ENCODE measurements around the gene CNKSR3.

The CNKSR3 gene

GRCh38 chr6:154478021-154478700 lies 32.3 kb downstream of the CNKSR3 start:
- no peak overlapping the region for H3K27ac ChIP-seq (ENCODE audit: low read depth, low read length)
- H3K4me3 ChIP-seq (ENCODE audit: low read depth, low read length) = no peak overlapping the region
- peaks cover 12% of the 10 kb centered on the region for H3K4me1 ChIP-seq (ENCODE audit: control insufficient read depth, insufficient read depth, low read length)
- no peaks in the 10 kb centered on the region for H3K27me3 ChIP-seq (ENCODE audit: control insufficient read depth, insufficient read depth, low read length)
- no peaks in the 10 kb centered on the region for H3K9me3 ChIP-seq (ENCODE audit: control insufficient read depth, insufficient read depth, low read depth, low read length)
- H3K36me3 ChIP-seq (ENCODE audit: control insufficient read depth, insufficient read depth, low read length) = no peaks in the 10 kb centered on the region
- no peak overlapping the region for H3K9ac ChIP-seq (ENCODE audit: low read length)

DNA sequence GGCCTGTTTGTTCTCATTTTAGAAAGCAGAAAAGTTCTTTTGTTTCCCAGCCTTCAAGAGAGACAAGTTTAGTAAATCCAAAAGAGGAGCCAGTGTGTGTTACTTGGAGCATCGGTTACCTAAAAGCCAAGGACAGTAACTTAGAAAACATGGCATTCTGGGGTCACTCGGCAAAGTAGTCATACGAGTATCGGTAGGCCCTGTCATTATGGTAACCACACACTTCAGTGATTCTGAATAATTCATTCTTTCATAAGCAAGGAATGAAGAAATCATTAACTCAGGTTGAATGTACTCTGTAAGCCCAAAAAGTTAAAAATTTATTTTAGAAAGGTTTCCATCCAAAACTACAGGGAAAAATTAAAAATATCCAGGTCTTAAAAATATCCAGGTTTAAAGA lies 34.0 kb downstream of the CNKSR3 start:
- Histone ChIP-seq H3K36me3 (ENCODE audit: control insufficient read depth, insufficient read depth, low read length) (no peaks in the 10 kb centered on the region), H3K27me3 (ENCODE audit: control insufficient read depth, insufficient read depth, low read length) (no peaks in the 10 kb centered on the region), H3K9me3 (ENCODE audit: control insufficient read depth, insufficient read depth, low read depth, low read length) (no peaks in the 10 kb centered on the region), H3K27ac (ENCODE audit: low read depth, low read length) (no peak overlapping the region), H3K9ac (ENCODE audit: low read length) (no peak overlapping the region), H3K4me1 (ENCODE audit: control insufficient read depth, insufficient read depth, low read length) (peaks cover 12% of the 10 kb centered on the region), H3K4me3 (ENCODE audit: low read depth, low read length) (no peak overlapping the region)

- no peak overlapping the region for H3K27ac ChIP-seq (ENCODE audit: low read depth, low read length)
- H3K9ac ChIP-seq (ENCODE audit: low read length) = no peak overlapping the region
- no peaks in the 10 kb centered on the region for H3K36me3 ChIP-seq (ENCODE audit: control insufficient read depth, insufficient read depth, low read length)
Observed at GRCh38 chr6:154474648-154475428, 35.6 kb downstream of the CNKSR3 start.

GRCh38 chr6:154473324-154473723 lies 37.2 kb downstream of the CNKSR3 start:
- Histone ChIP-seq H3K4me3 (ENCODE audit: low read depth, low read length) (no peak overlapping the region), H3K27ac (ENCODE audit: low read depth, low read length) (no peak overlapping the region), H3K27me3 (ENCODE audit: control insufficient read depth, insufficient read depth, low read length) (no peaks in the 10 kb centered on the region), H3K4me1 (ENCODE audit: control insufficient read depth, insufficient read depth, low read length) (peaks cover 6% of the 10 kb centered on the region), H3K9me3 (ENCODE audit: control insufficient read depth, insufficient read depth, low read depth, low read length) (peaks cover 8% of the 10 kb centered on the region), H3K36me3 (ENCODE audit: control insufficient read depth, insufficient read depth, low read length) (no peaks in the 10 kb centered on the region), H3K9ac (ENCODE audit: low read length) (no peak overlapping the region)

More at GRCh38 chr6:154474648-154475428, 35.6 kb downstream of the CNKSR3 start:
- Histone ChIP-seq H3K9me3 (ENCODE audit: control insufficient read depth, insufficient read depth, low read depth, low read length) (peaks cover 8% of the 10 kb centered on the region), H3K27me3 (ENCODE audit: control insufficient read depth, insufficient read depth, low read length) (no peaks in the 10 kb centered on the region), H3K4me3 (ENCODE audit: low read depth, low read length) (no peak overlapping the region), H3K4me1 (ENCODE audit: control insufficient read depth, insufficient read depth, low read length) (peaks cover 12% of the 10 kb centered on the region)

- no peak overlapping the region for H3K9ac ChIP-seq (ENCODE audit: low read length)
- no peak overlapping the region for H3K4me3 ChIP-seq (ENCODE audit: low read depth, low read length)
- no peak overlapping the region for H3K27ac ChIP-seq (ENCODE audit: low read depth, low read length)
- H3K9me3 ChIP-seq (ENCODE audit: control insufficient read depth, insufficient read depth, low read depth, low read length) = peaks cover 8% of the 10 kb centered on the region
- no peaks in the 10 kb centered on the region for H3K36me3 ChIP-seq (ENCODE audit: control insufficient read depth, insufficient read depth, low read length)
- no peaks in the 10 kb centered on the region for H3K4me1 ChIP-seq (ENCODE audit: control insufficient read depth, insufficient read depth, low read length)
- H3K27me3 ChIP-seq (ENCODE audit: control insufficient read depth, insufficient read depth, low read length) = no peaks in the 10 kb centered on the region
Observed at GRCh38 chr6:154471609-154472362, 38.7 kb downstream of the CNKSR3 start.

DNA sequence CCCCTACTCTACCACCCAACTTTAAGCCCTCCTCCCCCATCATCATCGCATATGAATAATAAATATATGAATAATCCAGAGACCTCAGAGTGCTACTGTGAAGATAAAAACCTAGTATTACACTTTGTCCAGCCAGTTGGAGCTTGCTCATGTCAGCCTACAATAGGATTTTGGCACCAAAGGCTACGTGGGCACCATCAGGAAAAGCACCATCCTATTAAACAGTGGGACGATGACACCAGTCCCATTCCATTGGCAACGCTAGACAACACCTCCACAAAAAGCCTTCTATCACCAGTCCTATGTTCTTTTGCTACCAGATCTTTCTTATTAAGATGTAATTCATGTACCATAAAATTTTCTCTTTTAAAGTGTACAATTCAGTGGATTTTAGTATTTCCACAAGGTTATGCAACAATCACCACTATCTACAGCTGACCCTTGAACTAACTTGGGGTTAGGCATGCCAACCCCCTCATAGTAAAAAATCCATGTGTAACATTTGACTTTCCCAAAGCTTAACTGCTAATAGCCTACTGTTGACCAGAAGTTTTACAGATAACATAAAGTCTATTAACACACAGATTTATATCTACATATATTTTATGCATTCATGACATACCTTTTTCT lies 41.1 kb downstream of the CNKSR3 start:
- Histone ChIP-seq H3K4me1 (ENCODE audit: control insufficient read depth, insufficient read depth, low read length) (no peaks in the 10 kb centered on the region), H3K4me3 (ENCODE audit: low read depth, low read length) (no peak overlapping the region), H3K27ac (ENCODE audit: low read depth, low read length) (no peak overlapping the region), H3K27me3 (ENCODE audit: control insufficient read depth, insufficient read depth, low read length) (no peaks in the 10 kb centered on the region), H3K9me3 (ENCODE audit: control insufficient read depth, insufficient read depth, low read depth, low read length) (peaks cover 8% of the 10 kb centered on the region), H3K9ac (ENCODE audit: low read length) (no peak overlapping the region), H3K36me3 (ENCODE audit: control insufficient read depth, insufficient read depth, low read length) (no peaks in the 10 kb centered on the region)

GRCh38 chr6:154468760-154469159 lies 41.7 kb downstream of the CNKSR3 start:
- no peak overlapping the region for H3K27ac ChIP-seq (ENCODE audit: low read depth, low read length)
- no peak overlapping the region for H3K9ac ChIP-seq (ENCODE audit: low read length)
- H3K4me1 ChIP-seq (ENCODE audit: control insufficient read depth, insufficient read depth, low read length) = no peaks in the 10 kb centered on the region
- no peaks in the 10 kb centered on the region for H3K27me3 ChIP-seq (ENCODE audit: control insufficient read depth, insufficient read depth, low read length)
- peaks cover 8% of the 10 kb centered on the region for H3K9me3 ChIP-seq (ENCODE audit: control insufficient read depth, insufficient read depth, low read depth, low read length)
- no peaks in the 10 kb centered on the region for H3K36me3 ChIP-seq (ENCODE audit: control insufficient read depth, insufficient read depth, low read length)
- H3K4me3 ChIP-seq (ENCODE audit: low read depth, low read length) = no peak overlapping the region

DNA sequence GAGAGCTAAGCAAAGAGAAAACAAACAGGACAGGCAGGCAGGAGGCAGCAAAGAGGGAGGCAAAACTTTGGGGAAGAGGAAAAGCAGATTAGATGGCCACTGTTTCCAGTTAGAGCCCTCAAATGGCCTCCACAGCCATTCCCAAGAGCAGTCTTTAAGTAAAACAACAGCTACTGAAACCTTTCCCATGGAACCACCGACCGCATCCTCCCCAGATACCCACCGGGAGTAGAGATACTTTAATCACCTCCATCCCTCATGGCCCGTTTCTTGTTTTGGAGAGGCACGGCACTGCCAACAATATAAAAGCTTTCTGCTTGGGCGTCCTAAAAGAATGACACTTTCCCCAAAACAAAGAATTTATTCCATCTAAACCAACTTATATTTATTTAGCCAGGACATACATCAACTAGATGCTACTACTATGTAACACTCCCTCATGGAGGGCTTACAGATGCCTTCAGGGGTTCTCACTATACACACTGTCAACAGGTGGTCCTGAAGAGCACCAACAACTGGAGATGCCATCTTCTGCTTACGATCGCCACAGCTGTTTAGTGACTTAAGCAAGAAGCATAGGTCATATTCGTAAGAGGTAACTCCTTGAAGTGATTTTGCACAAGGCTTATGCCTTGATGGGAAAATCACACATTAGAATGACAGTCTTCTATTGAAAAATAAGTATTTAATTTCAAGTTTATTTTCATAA lies 43.4 kb downstream of the CNKSR3 start:
- Histone ChIP-seq H3K36me3 (ENCODE audit: control insufficient read depth, insufficient read depth, low read length) (no peaks in the 10 kb centered on the region), H3K27ac (ENCODE audit: low read depth, low read length) (no peak overlapping the region), H3K4me3 (ENCODE audit: low read depth, low read length) (no peak overlapping the region), H3K9me3 (ENCODE audit: control insufficient read depth, insufficient read depth, low read depth, low read length) (peaks cover 8% of the 10 kb centered on the region), H3K9ac (ENCODE audit: low read length) (no peak overlapping the region), H3K4me1 (ENCODE audit: control insufficient read depth, insufficient read depth, low read length) (no peaks in the 10 kb centered on the region), H3K27me3 (ENCODE audit: control insufficient read depth, insufficient read depth, low read length) (no peaks in the 10 kb centered on the region)

DNA sequence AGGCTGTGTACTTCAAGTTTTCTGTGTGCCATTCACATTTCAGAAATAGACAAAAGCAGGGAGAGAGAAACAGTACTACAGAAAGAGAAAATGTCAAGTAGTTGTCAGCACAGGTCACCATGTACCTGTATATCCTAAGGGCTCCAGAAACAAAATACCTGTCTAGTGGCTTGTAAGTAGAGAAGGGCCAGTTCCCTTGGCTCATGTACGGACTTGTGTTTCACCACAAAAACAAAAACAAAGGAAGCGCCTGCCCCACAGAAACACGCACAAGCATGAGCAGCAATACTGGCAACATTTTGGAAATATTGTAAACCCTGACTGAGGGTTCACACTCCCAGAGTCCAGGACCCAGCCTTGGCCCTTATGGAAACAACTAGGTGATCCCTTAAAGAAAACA lies 44.3 kb downstream of the CNKSR3 start:
- Histone ChIP-seq H3K9ac (ENCODE audit: low read length) (no peak overlapping the region), H3K9me3 (ENCODE audit: control insufficient read depth, insufficient read depth, low read depth, low read length) (peaks cover 8% of the 10 kb centered on the region), H3K4me3 (ENCODE audit: low read depth, low read length) (no peak overlapping the region), H3K36me3 (ENCODE audit: control insufficient read depth, insufficient read depth, low read length) (no peaks in the 10 kb centered on the region), H3K27ac (ENCODE audit: low read depth, low read length) (no peak overlapping the region), H3K27me3 (ENCODE audit: control insufficient read depth, insufficient read depth, low read length) (no peaks in the 10 kb centered on the region), H3K4me1 (ENCODE audit: control insufficient read depth, insufficient read depth, low read length) (no peaks in the 10 kb centered on the region)

DNA sequence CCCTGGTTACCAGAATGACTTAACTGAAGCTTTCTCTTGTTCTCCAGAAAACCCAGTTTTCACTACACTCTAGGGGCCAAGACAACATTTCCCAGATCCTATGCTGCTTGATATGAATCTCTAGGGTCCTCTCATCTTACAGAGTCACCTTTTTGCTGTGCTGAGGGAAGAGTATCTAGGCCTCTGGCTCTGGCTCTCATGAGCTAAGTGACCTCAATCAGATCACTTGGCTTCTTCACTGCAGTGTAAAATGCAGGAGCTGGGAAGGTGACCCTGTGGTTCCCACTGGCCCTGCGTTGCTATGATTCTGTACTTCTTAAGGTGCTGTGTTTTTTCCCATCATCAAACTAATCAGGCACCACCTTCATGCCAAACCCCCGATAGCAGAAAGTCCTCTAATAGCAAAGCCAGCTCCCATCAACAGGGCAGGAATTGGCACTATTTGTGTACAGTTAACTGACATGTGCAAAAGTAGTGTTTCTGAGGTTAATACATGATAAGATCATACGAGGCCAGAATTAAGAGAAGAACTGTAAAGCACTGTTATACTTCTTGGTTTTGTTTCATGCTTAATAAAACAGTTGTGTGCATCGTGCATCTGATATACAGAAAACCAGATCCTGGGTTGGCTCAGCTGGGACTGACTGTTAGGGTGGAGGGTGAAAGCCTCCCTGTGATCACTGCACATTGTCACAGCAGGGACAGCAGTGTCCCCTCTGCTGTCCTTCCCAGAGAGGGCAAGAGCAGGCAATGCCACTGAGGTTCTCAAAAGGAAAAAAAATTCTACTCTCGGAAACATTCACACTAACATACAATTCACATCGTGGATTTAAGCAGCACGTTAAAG lies 46.7 kb downstream of the CNKSR3 start:
- no peaks in the 10 kb centered on the region for H3K9me3 ChIP-seq (ENCODE audit: control insufficient read depth, insufficient read depth, low read depth, low read length)
- H3K27me3 ChIP-seq (ENCODE audit: control insufficient read depth, insufficient read depth, low read length) = no peaks in the 10 kb centered on the region
- no peaks in the 10 kb centered on the region for H3K36me3 ChIP-seq (ENCODE audit: control insufficient read depth, insufficient read depth, low read length)
- H3K27ac ChIP-seq (ENCODE audit: low read depth, low read length) = no peak overlapping the region
- no peak overlapping the region for H3K4me3 ChIP-seq (ENCODE audit: low read depth, low read length)
- H3K4me1 ChIP-seq (ENCODE audit: control insufficient read depth, insufficient read depth, low read length) = peaks cover 17% of the 10 kb centered on the region
- H3K9ac ChIP-seq (ENCODE audit: low read length) = no peak overlapping the region
